ENCODE measurements around the gene MBD5.
A peak's percentile ranks its signal among the peaks of the same experiment; 100 is the strongest.
"Not testable (repeated sequence)": the region's sequence is repeated elsewhere in the genome, so short reads cannot be mapped to it uniquely, and the experiment has no call there.

MBD5 gene

DNA sequence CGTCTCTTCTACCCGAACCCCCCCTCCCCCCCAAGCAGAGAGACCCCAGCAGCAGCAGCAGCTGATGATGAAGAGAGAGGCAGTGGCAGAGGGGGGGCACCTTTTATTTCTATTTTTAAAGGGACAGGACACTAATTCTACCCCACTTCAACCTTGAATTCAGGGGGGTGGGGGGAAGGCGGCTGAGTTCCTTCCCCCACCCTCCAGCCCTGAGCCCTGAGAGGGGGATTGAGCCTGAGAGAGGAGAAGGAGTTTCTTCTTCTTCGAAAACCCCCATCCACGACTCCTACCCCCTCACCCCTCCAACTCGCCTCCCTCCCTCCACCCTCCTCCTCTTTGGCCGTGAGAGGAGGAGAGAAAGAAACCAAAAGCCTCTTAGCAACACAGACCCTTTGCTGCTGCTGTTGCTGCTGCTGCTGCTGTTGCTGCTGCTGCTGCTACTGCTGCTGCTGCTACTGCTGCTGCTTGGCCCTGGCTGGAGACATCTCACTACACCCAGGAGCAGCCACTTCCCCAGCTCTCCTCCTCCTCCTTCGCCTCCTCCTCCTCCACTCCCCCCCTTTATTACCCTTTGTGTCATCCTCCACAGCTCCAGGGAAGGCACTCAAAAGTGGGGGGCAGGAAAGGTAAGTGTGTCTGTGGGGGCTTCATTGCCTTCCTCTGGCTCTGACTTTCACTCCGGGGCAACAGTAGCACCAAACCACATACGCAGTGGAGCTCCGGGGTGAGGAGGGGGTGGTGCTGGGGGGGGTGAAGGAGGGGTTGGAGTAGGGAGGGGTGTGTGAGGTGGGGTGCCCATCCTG, at the start of gene MBD5:
MBD5 (plus strand) TSS at position 33 of the 803 bp plus-strand sequence.
- peak; percentile 69 for DNase-seq

DNA sequence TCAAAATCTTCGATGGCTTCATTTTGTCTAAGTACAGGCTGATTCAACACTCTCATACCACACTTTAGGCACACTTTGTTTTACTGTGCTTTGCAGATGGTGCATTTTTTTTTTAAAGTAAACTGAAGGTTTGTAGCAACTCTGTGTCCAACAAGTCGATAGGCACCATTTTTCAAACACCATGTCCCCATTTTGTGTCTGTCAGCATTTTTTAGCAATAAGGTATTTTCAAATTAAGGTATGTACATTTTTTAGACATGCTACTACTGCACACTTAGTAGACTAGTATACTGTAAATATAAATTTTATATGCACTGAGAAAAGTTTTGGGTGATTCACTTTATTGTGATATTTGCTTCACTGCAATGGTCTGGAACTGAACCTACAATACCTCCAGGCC, 44.8 kb upstream of the MBD5 start:
- DNase-seq: no peak

DNA sequence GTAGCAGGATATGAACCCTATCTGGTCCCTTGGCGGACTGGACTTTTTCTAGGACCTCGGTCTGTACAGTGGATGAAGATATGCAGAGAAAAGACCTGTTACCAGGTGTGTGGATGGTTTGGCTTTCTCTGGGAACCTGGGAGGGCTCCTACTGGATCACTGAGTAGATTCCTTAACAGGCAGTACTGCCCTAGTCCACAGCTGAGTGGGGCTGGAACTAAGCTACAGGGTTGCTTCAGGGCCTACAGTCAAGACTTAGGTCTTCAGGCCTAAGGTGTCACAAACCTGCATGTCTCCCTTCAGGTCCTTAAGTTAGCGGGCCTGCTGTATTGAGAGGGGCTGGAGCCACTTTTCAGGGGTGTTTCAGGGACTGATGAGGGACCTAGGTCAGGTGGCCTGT, 43.2 kb upstream of the MBD5 start:
- no peak for DNase-seq

DNA sequence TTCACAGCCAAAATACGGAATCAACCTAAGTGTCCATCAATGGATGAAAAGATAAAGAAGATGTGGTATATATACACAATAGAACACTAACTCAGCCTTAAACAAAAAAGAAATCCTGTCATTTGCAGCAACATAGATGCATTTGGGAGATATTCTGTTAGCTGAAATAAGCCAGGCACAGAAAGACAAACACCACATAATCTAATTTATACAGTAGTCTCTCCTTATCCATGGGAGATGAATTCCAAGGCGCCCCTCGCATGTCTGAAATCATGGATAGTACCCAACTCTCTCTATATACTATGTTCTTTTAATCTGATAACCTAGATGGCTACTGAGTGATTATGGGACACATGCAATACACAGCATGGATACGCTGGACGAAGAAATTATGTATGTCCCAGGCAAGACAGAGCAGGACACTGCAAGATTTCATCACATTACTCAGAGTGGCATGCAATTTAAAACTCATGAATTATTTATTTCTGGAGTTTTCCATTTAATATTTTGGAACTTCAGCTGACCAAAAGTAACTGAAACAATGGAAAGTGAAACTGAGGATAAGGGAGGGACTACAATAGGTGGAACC, 39.9 kb upstream of the MBD5 start:
- DNase-seq: no peak

DNA sequence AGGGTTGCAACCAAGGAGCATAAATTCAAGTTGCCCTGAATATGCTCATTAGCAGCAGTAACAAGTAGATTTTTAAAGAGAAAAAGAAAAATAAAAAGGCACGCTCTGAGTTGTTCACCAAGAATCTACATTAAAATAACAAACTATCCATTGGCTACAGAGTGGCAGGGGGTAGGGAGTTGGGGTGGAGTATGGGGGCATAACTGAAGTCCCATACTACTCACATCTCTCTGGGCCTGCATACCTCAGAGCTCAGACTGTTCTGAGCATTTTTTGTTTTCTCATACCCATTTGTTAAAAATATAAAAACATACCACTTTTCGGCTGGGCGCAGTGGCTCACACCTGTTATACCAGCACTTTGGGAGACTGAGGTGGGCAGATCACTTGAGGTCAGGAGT, 31.8 kb upstream of the MBD5 start:
- no peak for DNase-seq

DNA sequence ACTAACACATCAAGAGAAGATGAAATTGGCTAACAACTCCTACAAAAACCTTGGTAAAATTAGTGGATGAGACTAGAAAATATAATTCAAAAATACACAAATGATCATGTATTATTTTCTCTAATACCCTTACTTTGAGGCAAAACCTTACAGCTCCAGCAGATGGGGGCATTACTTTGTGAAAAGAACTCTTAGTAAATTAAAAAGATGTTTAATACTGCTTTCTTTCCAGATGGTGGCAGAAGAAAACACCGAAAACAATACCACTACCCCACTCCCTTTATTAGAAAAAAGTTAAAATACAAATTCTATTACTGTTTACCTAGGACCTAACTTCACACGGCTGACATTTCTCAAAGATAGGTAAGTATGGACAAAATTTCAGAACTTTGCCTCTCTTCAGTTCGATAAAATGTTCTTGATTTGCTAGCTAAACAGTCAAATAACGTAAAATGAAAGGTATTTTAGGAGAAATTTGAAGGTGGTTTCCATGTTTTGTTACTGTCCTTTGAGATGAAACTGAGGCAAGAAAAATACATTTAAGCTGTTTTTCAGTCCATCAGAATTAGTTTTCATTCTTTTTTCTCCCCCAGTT, 31.0 kb upstream of the MBD5 start:
- peak; percentile 37 for DNase-seq

DNA sequence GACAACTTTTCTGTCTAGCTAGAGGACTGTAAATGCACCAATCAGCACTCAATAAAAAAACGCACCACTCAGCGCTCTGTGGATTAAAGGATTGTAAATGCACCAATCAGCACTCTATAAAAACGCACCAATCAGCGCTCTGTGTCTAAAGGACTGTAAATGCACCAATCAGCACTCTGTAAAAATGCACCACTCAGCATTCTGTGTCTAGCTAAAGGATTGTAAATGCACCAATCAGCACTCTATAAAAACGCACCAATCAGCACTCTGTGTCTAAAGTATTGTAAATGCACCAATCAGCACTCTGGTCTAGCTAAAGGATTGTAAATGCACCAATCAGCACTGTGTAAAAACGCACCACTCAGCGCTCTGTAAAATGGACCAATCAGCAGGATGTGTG, 25.9 kb upstream of the MBD5 start:
- not testable (repeated sequence) for DNase-seq

DNA sequence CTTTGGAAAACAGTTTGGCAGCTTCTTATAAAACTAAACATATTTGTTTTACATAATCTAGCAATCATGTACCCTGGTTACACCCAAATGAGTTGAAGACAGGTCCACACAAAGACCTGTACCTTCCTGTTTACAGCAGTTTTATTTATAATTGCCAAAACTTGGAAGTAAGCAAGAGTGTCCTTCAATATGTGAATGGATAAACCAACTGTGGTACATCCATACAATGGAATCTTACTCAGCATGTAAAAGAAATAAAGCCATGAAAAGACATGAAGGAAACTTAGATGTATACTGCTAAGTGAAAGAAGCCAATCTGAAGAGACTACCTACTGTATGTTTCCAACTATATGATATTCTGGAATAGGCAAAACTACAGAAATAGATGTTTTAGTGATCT, 24.1 kb upstream of the MBD5 start:
- no peak for DNase-seq

DNA sequence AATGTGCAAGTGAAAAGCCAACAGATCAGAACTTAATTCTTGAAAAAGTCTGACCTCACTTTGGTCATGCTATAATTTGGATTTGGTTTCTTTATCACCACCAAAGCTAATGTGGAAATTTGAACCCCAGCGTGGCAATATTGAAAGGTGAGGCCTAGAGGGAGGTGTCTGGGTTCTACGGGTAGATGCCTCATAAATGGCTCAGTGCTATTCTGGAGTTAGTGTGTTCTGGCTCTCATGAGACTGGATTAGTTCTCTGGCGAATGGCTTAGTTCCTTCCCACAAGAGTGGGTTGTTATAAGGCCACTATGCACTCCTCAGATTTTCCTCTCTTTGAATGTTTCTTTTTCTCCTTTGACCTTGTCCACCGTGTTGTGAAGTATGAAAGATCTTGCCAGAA, 22.7 kb upstream of the MBD5 start:
- DNase-seq: no peak

DNA sequence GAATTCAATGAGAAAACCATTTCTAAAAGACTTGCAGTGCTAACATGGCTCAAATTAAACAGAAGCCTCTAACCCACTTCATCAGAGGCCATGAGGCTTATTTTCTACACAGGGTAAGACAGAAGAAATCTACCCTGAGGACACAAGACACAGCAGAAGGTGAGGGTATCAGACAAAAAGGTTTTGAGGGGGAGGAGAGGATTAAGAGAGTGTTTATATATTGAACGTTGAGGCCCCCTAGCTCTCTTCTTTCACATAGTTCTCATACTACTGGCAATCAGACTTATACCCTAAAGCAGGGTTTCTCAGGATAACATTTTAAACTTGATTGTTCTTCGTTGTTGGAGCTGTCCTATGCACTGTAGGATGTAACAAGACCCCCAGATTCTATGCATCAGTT, 21.8 kb upstream of the MBD5 start:
- DNase-seq: no peak

DNA sequence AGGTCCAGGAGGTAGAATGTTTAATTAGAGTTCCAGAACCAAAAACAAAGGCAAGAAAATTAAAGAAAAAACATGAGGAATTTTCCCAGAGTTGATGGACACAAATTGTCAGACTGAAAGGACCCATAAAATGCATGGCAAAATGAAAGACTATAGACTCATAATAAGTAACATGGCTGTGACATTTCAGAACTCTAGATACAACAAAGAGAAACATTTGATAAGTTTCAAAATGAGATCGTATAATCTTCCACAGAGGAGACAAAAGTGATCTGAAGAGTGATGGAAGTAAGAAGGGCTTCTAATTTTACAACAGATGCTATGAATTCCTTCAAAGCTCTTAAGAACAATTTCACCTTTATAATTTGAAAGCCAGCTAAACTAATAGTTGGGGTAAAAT, 20.8 kb upstream of the MBD5 start:
- DNase-seq: no peak

DNA sequence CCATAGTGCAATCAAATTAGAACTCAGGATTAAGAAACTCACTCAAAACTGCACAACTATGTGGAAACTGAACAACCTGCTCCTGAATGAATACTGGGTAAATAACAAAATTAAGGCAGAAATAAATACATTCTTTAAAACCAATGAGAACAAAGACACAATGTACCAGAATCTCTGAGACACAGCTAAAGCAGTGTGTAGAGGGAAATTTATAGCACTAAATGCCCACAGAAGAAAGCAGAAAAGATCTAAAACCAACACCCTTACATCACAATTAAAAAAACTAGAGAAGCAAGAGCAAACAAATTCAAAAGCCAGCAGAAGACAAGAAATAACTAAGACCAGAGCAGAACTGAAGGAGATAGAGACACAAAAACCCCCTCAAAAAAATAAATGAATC, 18.5 kb upstream of the MBD5 start:
- not testable (repeated sequence) for DNase-seq

DNA sequence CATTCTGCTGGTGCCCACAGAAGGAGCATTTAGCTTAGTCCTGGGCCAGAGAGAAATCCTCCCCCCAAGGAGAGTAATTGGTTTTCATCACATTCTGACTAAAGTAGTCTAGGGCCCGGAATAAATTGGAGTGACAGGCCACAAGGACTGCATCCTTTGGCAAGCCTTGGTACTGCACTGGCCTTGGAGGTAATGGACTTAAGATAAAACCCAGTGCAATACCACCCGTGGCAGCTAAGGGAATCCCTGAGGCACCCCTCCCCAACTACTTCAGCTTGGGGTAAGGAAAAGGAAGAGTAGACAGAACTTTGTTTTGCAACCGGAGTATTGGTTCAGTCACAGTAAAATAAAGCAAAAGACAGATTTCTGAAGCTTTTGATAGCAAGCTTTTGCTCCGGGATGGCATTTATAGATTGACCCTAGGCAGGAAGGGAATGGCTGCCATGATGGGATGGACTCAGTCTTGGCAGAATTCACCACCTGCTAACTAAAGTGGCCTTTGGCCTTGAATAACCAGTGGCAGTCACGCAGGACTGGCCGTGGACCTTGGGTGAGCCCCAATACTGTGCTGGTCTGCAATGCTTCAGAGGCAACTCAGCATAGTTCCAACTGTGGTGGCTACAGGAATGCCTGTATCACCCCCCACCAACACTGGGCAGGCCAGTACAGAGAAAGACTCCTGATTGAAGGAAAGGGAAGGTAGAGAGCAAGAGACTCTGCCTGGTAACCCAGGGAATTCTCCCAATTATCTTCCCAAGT, 14.5 kb upstream of the MBD5 start:
- no peak for DNase-seq

DNA sequence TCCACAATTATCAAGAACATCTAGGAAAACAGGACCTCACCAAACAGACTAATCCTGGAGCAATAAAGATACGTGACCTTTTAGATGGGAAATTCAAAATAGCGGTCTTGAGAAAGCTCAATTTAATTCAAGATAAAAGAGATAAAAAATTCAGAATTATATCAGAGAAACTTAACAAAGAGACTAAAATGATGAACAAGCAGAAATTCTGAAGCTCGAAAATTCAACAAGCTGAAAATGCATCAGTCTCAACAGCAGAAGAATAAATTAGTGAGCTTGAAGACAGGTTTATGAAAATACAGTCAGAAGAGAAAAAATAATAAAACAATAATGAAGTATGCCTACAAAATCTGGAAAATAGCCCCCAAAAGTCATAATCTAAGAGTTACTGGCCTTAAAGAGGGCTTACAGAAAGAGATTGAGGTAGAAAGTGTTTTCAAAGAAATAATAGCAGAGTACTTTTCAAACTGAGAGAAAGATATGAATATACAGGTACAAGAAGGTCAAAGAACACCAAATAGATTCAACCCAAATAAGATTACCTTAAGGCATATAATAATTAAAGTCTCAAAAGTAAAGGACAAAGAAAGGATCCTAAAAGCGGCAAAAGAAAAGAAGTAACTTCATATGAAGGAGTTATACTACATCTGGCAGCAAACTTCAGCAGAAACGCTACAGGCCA, 13.5 kb upstream of the MBD5 start:
- DNase-seq: no peak

DNA sequence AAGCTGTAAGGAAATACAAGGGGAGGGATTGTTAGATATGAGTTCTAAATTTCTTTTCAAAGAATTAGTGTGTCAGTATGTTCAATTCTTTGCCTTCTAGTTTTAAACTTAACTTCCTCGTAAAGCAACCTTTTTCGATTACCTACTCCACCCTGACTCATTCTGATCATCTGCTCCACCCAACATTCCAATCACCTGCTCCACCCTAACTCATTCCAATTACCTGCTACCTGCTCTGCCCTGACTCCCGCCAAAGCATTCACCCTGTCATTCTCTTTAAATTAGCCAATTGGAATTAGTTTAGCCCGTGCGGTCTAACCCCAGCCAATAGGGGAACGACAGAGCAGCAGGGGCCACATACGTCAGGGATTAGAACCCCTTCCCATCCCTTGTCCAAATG, 12.5 kb upstream of the MBD5 start:
- not testable (repeated sequence) for DNase-seq

DNA sequence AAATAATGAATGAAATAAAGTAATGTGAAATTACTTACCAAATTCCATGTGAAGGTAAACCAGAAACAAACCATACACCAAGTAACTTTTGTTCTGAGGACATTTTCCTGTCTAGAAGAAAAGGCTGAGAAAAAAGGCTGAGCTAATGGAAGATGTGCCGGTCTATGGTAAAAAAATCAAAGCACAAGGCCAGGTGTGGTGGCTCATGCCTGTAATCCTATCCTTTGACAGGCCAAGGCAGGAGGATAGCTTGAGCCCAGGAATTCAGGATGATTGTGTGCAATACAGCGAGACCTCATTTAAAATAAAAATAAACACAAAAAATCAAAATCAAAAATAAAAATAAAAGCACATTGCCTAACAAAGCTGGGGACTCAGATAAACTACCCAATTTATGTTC, 7.0 kb upstream of the MBD5 start:
- peak; percentile 1 for DNase-seq

DNA sequence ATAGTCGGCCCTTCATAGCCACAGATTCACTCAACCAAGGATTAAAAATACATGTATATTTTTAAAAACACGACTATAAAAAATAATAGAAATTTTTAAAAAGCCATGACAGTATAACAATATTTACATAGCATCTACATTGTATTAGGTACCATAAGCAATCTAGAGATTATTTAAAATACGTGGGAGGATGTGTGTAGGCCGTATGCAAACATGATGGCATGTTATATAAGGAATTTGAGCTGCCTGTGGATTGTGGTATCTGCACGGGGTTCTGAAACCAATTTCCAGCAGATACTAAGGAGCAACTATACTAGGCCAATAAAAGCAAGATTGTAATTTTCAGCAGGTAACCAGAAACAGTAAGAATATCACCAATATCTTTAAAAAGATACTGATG, 6.3 kb upstream of the MBD5 start:
- no peak for DNase-seq

DNA sequence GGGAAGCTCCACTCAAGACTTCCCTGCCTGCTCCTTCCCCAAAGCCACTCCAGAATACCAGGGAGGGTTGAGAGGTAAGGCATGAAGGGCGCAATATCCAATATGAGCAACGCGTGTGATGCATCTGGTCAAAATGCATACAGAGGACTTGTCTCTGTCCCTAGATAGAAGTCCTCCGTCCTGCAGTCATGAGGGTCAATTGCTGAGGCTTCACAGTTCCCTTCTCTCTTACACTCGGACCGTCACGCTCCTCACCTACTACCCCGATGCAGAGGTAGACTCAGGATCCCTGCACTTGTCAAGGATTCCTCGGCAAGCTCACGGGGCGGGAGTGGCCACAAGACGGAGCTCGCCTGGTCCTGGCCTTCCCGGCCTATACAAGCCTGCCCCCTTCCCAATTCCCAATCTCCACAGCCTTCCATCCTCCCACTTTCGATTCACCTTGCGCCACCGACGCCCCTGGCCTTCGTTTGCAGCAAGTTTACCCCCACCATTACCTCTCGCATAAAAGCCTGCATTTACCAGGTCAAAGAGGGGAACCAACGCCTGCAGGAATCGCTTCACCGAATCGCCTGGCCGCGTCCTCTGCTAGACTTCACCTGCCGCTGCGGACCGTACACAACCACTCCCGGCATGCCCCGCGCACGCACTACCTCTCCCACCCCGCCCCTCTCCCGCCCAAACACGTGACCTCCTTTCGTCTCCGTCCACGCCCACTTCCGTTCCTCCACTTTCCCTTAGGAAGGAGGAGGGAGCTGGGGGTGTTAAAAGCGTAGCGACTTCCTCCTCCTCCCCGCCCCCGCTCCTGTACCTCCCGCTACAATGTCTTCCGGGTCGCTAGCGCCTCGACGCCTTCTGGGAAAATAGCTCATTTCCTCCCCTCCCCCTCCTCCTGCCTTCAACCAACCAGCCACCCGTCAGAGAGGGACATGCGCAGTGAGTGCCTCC, 506 bp upstream of the MBD5 start, which contains the start of gene ORC4:
ORC4 (minus strand) TSS at position 627 of the 948 bp plus-strand sequence. CDS start 44,779 bp downstream, outside the sequence.
- peak; percentile 99 for DNase-seq

DNA sequence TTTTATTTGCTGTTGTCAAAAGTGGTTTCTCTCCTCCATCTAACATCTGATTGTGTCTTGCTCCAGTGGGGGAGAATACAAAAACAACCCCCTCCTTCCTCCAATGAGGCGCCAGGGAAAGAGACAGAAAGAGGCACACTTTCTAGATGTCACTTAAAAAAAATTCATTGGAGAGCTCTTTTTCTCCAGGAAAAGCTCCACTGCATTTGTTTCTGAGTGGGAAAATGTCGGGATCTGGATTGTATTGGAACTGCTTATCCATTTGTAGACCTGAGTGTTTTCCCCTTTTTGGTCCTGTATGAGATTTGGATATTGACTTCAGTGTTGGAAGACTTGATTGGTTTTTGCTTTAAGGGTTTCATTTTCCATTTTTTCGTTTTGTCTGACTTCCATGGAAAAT, 995 bp downstream of the MBD5 start:
- DNase-seq: peak; percentile 13

DNA sequence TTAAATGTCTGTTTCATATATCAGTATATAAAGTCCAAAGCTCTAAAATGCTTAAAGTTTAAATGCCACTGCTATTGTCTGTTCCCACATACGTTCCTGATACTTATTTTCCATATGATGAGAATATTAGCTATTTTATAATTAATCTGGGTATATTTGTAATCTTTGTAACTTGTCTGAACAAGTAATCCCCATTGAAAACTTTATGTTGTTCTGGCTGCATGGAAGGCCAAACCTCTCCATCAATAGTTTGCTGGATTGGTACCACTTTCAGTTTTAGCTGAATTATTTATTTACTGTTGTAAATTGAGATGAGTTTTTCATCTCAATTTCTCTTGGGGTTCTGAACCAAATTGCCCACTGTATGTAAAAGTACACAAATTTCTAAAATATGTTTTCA, 1.5 kb downstream of the MBD5 start:
- no peak for DNase-seq

DNA sequence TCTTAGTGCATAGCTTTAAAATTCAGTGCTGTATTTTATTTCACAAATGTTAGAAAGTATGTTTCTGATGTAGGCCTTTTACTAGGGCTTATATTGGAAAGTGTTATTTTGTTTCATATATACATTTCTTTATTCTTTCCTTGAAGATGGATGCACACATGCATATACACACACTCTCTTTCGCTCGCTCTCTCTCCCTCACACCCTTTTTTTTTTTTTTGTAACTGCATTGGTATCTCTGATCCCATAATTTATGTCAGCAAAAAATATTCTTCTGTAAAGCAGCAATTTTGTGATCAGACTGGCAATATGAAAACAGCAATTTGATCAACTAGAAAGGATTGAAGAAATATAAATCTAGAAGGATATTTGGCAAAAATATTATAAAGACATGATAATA, 2.0 kb downstream of the MBD5 start:
- DNase-seq: no peak

DNA sequence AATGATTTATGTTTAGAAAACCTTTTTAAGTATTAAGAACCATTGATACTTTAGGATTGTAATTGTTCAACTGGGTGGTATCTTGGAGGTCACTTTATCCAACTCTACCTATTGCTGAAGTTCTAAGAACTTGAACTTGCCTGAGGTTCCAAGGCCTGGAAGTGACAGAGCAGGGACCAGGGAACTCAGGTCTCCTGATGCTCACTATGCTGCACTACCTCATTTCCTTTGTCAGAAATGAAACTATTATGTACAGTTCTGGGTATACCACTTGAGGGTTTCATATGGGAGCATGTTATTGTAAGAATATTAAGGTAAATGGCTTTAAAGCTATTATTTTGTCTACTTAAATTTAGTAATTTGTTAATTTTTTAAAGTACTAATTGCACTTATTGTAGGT, 3.0 kb downstream of the MBD5 start:
- no peak for DNase-seq
